GM18526 (cell line): ENCODE results near the gene KIF23.

ENCODE experiments used
- POLR2A ChIP-seq: IDR thresholded peaks from 3 replicates; pipeline ENCODE4 v1.6.1; 2011; ENCODE audit not compliant: insufficient read length; ENCODE audit errors: extremely low read depth

Gene KIF23

DNA sequence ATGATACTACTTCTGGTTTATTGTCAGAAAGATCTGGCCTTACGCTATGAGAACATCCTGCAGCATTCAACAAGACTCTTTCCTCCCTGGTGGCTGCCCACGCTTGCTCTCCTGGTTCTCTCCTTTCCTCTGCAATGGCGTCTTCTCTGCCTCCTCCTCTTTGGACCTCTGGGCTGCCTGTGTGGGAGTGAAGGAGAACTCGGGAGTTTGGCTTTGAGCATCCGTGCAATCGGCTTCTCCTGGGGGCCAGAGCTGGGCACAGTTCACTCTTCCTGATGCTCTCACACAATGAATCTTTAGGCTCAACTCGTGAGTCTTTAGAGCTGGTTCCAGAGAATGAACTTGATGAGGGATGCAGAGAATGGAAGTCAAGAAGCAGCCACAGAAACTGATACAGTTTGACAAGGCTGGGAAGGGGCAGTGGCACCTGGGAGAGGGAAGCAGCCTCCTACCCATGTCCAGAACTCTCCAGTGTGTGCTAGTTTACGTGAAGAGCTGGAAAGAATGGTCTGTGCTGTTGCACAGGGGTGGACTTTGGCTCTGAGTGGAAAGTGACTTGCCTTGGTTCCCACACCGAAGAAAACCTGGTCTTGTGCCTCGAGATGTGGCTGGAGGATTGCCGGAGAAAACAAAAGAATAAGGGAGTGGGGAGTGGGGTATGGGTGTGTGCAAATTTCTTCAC, 76.3 kb downstream of the KIF23 start:
- no peak for TF ChIP-seq POLR2A

DNA sequence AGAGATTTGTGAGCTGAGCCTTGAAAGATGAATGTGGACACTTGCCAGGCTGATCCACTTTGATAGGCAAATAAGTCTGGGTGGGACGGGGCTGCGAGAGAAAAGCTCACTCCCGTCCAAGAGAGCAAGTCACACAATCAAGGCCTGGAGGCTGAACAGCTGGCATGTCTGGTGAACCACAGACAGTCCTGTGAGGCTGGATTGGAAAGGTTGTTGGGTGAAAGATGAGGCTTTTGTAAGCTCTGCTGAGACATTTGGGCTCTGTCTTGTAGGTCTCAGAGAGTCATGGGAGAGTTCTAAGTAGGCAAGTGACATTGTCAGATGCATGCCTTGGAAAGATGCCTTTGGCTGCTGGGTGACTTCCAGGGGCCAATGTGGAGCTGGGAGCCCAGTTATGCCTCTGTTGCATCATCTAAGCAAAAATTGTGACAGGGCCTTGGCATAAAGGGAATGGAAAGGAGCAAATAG, 76.9 kb downstream of the KIF23 start:
- no peak for TF ChIP-seq POLR2A

DNA sequence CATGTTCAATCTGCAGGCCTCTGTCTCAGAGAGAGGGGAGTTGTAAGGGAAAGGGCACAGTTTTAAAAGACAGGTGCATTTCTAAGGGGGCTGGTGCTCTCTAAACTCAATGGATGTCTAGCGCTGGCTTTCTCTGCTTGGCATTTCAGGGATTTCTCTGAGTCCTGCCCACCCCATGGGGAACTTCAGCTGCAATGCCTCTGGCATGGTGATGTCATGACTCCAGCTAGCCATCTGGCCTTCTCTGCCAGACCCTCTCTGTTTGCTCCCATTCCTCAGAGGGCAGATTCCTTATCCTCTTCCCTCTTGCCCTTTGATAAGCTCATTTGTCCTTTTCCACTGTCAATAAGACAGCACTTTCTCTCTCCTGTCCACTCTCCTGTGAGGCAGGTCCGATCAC, 79.3 kb downstream of the KIF23 start:
- no peak for TF ChIP-seq POLR2A

DNA sequence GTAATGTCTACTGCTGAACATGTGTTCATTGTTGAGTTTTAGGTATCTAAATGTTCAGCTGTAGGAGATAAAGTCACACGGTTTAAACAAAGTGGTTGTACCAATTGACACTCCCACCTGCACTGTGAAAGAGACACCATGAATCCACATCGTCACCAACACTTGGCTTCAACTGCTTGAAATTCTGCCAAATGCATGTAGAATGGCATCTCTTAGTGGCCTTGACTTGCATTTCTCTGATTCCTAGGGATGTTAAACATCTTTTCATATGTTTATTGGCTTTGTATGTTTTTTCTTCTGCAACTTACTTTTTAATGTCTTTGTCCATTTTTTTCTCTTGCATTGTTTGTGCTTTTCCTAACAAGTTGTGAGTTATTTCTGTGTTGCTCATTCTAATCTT, 81.9 kb downstream of the KIF23 start:
- no peak for TF ChIP-seq POLR2A

DNA sequence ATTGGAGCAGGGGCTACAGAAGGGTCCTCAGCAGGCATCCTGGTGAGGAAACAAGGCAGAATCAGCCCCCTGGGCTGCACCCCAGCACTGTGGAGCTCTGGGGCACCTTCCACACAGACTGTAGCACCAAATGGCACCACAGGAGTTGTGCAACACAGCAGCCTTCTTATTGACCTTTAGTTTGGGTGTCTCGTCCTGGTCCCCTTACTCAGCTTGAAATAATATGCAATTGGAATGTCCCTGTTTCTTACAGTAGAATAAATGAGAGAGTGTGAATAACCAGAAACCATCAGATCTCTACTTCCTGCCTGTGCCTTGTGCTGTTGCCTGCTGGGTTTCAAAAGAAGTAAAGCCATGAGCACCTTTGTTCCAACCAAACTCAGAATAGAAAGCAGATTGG, 82.9 kb downstream of the KIF23 start:
- no peak for TF ChIP-seq POLR2A

DNA sequence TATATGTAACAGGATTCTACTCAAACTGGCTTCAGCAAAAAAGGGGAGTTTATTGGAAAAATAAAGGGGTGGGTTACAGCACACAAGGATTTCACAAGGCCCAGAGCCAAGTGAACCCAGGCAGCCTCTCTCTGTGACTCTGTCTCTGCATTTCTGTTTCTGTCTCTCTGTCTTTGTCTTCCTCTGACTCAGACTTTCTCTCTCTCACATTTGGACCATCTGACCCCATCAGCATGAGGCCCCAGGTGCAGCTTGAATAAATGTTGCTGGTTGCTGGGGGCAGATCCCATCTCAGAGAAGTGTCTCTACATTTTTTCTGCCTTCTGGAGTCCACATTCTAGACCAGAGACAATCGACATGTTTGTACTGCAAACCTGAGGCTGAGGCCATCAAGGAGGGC, 83.5 kb downstream of the KIF23 start:
- TF ChIP-seq POLR2A, result no peak
